Measurements from ENCODE around the gene CACNA1C. TPM values are rescaled to one million over a fixed set of nuclear protein-coding genes. Genes with fewer than 3 reads are reported as not detected.
A peak's percentile ranks its signal among the peaks of the same experiment; 100 is the strongest.

Gene CACNA1C
- total RNA-seq, 2 experiments from 2014 or later = 0.05 to 0.08 TPM

GRCh38 chr12:2691006-2691344 lies 638.2 kb downstream of the CACNA1C start:
- H3K4me3 Mint-ChIP-seq = peak overlapping the region; percentile 95
- ChIA-PET CTCF (interaction anchor here (0.7 to 1.2 kb wide), 2 partner anchors 62 to 105 kb away, joined by 3 to 4 read pairs; no protein-coding TSS in a partner anchor), POLR2A (interaction anchor here (1.3 to 3.4 kb wide), 6 partner anchors 8 to 200 kb away, joined by 3 to 48 read pairs (median 8); partner anchors contain the start of genes FKBP4, FOXM1, ITFG2 and RHNO1)
- H3K4me1 Mint-ChIP-seq (ENCODE audit: low read depth) = peaks cover 49% of the 10 kb centered on the region
- no peaks in the 10 kb centered on the region for H3K9me3 ChIP-seq (ENCODE audit: control insufficient read depth in 1 of 2, insufficient read depth in 1 of 2, low read length in 2 of 2)
- TF ChIP-seq CTCF (IDR thresholded peaks at IDR 0.05) = no peak
- H3K27ac Mint-ChIP-seq = peak overlapping the region; percentile 84
- H3K27me3 ChIP-seq (ENCODE audit: control insufficient read depth in 1 of 2, insufficient read depth in 2 of 2, low read length in 2 of 2) = no peaks in the 10 kb centered on the region
- H3K27me3 Mint-ChIP-seq = peaks cover 5% of the 10 kb centered on the region
- H3K4me1 ChIP-seq (ENCODE audit: insufficient read depth, low read length) = peaks cover 31% of the 10 kb centered on the region
- H3K9me3 Mint-ChIP-seq = no peaks in the 10 kb centered on the region
- intact Hi-C loops (cut with DNase I, micrococcal nuclease) = loop anchor here in 1 of 2 experiments (5.0 to 10.0 kb wide), 3 partner anchors 121 to 896 kb away; partner anchors contain the start of genes ITFG2 and TULP3
- H3K4me3 ChIP-seq (ENCODE audit: low read length) = peak overlapping the region; percentile 77
- DNase-seq (peak; percentile 19 to 82 (median 44)), ATAC-seq (ENCODE audit: poor library complexity) (peak; percentile 67)
- peak overlapping the region; percentile 50 to 83 for H3K27ac ChIP-seq (ENCODE audit: low read depth in 1 of 2, low read length in 2 of 2)
- peaks cover 14% of the 10 kb centered on the region for H3K36me3 Mint-ChIP-seq (ENCODE audit: low read depth)
- H3K36me3 ChIP-seq (ENCODE audit: insufficient read depth, low read length) = no peaks in the 10 kb centered on the region

GRCh38 chr12:2691345-2692071 lies 638.7 kb downstream of the CACNA1C start:
- peak overlapping the region; percentile 84 for H3K27ac Mint-ChIP-seq
- Histone ChIP-seq H3K27ac (ENCODE audit: low read depth in 1 of 2, low read length in 2 of 2) (peak overlapping the region; percentile 50 to 83), H3K36me3 (ENCODE audit: insufficient read depth, low read length) (no peaks in the 10 kb centered on the region), H3K4me3 (ENCODE audit: low read length) (peak overlapping the region; percentile 77), H3K27me3 (ENCODE audit: control insufficient read depth in 1 of 2, insufficient read depth in 2 of 2, low read length in 2 of 2) (no peaks in the 10 kb centered on the region), H3K9me3 (ENCODE audit: control insufficient read depth in 1 of 2, insufficient read depth in 1 of 2, low read length in 2 of 2) (no peaks in the 10 kb centered on the region), H3K4me1 (ENCODE audit: insufficient read depth, low read length) (peaks cover 31% of the 10 kb centered on the region)
- ATAC-seq (ENCODE audit: poor library complexity) = peak; percentile 78
- peaks cover 49% of the 10 kb centered on the region for H3K4me1 Mint-ChIP-seq (ENCODE audit: low read depth)
- TF ChIP-seq CTCF (IDR thresholded peaks at IDR 0.05) = no peak
- DNase-seq = peak in 11 of 14 experiments; percentile 16 to 83 (median 34)
- POLR2A ChIA-PET = interaction anchor here (0.6 to 3.4 kb wide), 8 partner anchors 9 to 199 kb away, joined by 3 to 48 read pairs (median 6); partner anchors contain the start of genes FKBP4, FOXM1, ITFG2 and RHNO1
- peaks cover 14% of the 10 kb centered on the region for H3K36me3 Mint-ChIP-seq (ENCODE audit: low read depth)
- peaks cover 10% of the 10 kb centered on the region for H3K27me3 Mint-ChIP-seq
- no peaks in the 10 kb centered on the region for H3K9me3 Mint-ChIP-seq
- peak overlapping the region; percentile 97 for H3K4me3 Mint-ChIP-seq
- CTCF ChIA-PET = interaction anchor here (1.0 to 1.2 kb wide), 4 partner anchors 9 to 104 kb away, joined by 3 to 5 read pairs (median 4); no protein-coding TSS in a partner anchor
- intact Hi-C loops (cut with DNase I, micrococcal nuclease) = loop anchor here in 1 of 2 experiments (5.0 to 10.0 kb wide), 3 partner anchors 121 to 897 kb away; partner anchors contain the start of genes ITFG2 and TULP3

- peak; percentile 30 for ATAC-seq (ENCODE audit: poor library complexity)
- Histone ChIP-seq H3K36me3 (ENCODE audit: insufficient read depth, low read length) (no peaks in the 10 kb centered on the region), H3K9me3 (ENCODE audit: control insufficient read depth in 1 of 2, insufficient read depth in 1 of 2, low read length in 2 of 2) (no peaks in the 10 kb centered on the region), H3K27ac (ENCODE audit: low read depth in 1 of 2, low read length in 2 of 2) (peak overlapping the region; percentile 6 to 50), H3K27me3 (ENCODE audit: control insufficient read depth in 1 of 2, insufficient read depth in 2 of 2, low read length in 2 of 2) (no peaks in the 10 kb centered on the region), H3K4me1 (ENCODE audit: insufficient read depth, low read length) (peaks cover 31% of the 10 kb centered on the region), H3K4me3 (ENCODE audit: low read length) (peak overlapping the region; percentile 77)
- peaks cover 14% of the 10 kb centered on the region for H3K36me3 Mint-ChIP-seq (ENCODE audit: low read depth)
- H3K9me3 Mint-ChIP-seq = no peaks in the 10 kb centered on the region
- peaks cover 12% of the 10 kb centered on the region for H3K27me3 Mint-ChIP-seq
- no peak for TF ChIP-seq CTCF (IDR thresholded peaks at IDR 0.05)
- ChIA-PET POLR2A (interaction anchor here (0.9 to 3.4 kb wide), 6 partner anchors 9 to 199 kb away, joined by 3 to 48 read pairs (median 8); partner anchors contain the start of genes FKBP4, FOXM1, ITFG2 and RHNO1), CTCF (interaction anchor here (1.0 to 1.7 kb wide), 4 partner anchors 9 to 97 kb away, joined by 3 to 5 read pairs (median 4); no protein-coding TSS in a partner anchor)
- peaks cover 49% of the 10 kb centered on the region for H3K4me1 Mint-ChIP-seq (ENCODE audit: low read depth)
- DNase-seq = peak in 4 of 14 experiments; percentile 10 to 48 (median 48)
- intact Hi-C loops (cut with DNase I, micrococcal nuclease) = loop anchor here in 1 of 2 experiments (5.0 to 10.0 kb wide), 3 partner anchors 120 to 897 kb away; partner anchors contain the start of genes ITFG2 and TULP3
- H3K27ac Mint-ChIP-seq = peak overlapping the region; percentile 77
- peak overlapping the region; percentile 97 for H3K4me3 Mint-ChIP-seq
Observed at GRCh38 chr12:2692080-2692479, 639.3 kb downstream of the CACNA1C start.

Data from CD4-positive, alpha-beta T cell (primary cell).